Endothelial cell of umbilical vein (primary cell): ENCODE measurements around the gene WDR49. TPM values are rescaled to one million over a fixed set of nuclear protein-coding genes. Genes with fewer than 3 reads are reported as not detected.

Experiments used
- BruUV-seq: library from RNA; stranded (reverse); fragments of 400-500 nt; replicated peaks from 2 replicates; lab custom pipeline; 2021; lab: Mats Ljungman, UMichigan
- CTCF ChIA-PET: fragments of 300-600, 350-600 bp; sonication (Branson Sonifier 250); formaldehyde crosslinking; loops from one replicate; lab custom pipeline; 2021; ENCODE audit warnings: antibody characterized with exemption, inconsistent platforms; lab: Charles Lee
- POLR2A ChIA-PET: fragments of 300-600, 350-600 bp; sonication (Branson Sonifier 250); formaldehyde crosslinking; loops from one replicate; lab custom pipeline; 2021; ENCODE audit warnings: antibody characterized with exemption, inconsistent platforms; lab: Charles Lee
- DNase-seq: peaks from one replicate; pipeline ENCODE4 v3.0.0-alpha.2; 2011; ENCODE audit warnings: low read depth, low spot score
- FAIRE-seq: peaks from 2 replicates; lab custom pipeline; 2011; peaks lifted over from hg19 to GRCh38; lab: Jason Lieb, UNC
- H2AFZ ChIP-seq: 2 replicates; pipeline ENCODE4 v1.6.0; 2012; ENCODE audit warnings: low read depth, low read length, control low read depth, inconsistent platforms
- H3K27ac ChIP-seq: 2 replicates; pipeline ENCODE4 v1.5.1; 2011; ENCODE audit warnings: low read depth, mild to moderate bottlenecking, control low read depth, low read length, moderate library complexity; ENCODE audit not compliant: insufficient read depth
- H3K27me3 ChIP-seq, 2 experiments: 2 replicates each; pipeline versions ENCODE4 v1.6.0 to v1.6.1; 2011; ENCODE audit warnings: low read length in 2 of 2, mixed read lengths in 1 of 2; ENCODE audit not compliant: control insufficient read depth in 2 of 2, insufficient read depth in 2 of 2
- H3K36me3 ChIP-seq, 2 experiments: 2 replicates in 1 of 2; 3 replicates in 1 of 2; pipeline ENCODE4 v1.5.1; 2011; ENCODE audit warnings: low read length in 2 of 2, mild to moderate bottlenecking in 1 of 2, moderate library complexity in 1 of 2; ENCODE audit not compliant: control insufficient read depth in 2 of 2, insufficient read depth in 2 of 2; ENCODE audit errors: extremely low read depth in 1 of 2
- H3K4me1 ChIP-seq: 3 replicates; pipeline ENCODE4 v1.5.1; 2011; ENCODE audit warnings: mild to moderate bottlenecking, low read length; ENCODE audit not compliant: control insufficient read depth, insufficient read depth; ENCODE audit errors: extremely low read depth
- H3K4me2 ChIP-seq: 2 replicates; pipeline ENCODE4 v1.6.1; 2011; ENCODE audit warnings: low read length, control low read depth, mixed read lengths; ENCODE audit not compliant: insufficient read depth
- H3K4me3 ChIP-seq, 3 experiments: fragments of 200-600 bp in 1 of 3; sonication (generic), shearing (Covaris generic) in 1 of 3; replicated peaks in 1 of 3; 2 replicates each; pipeline ENCODE4 v1.5.1; 2011 to 2016; ENCODE audit warnings: control low read depth in 3 of 3, low read length in 3 of 3, mild to moderate bottlenecking in 2 of 3, inconsistent platforms in 1 of 3, low read depth in 1 of 3, moderate library complexity in 1 of 3; ENCODE audit not compliant: insufficient read depth in 1 of 3
- H3K79me2 ChIP-seq: 2 replicates; pipeline ENCODE4 v1.6.0; 2012; ENCODE audit warnings: low read length, inconsistent platforms; ENCODE audit not compliant: control insufficient read depth, insufficient read depth
- H3K9ac ChIP-seq: replicated peaks from 2 replicates; pipeline ENCODE3; 2011; ENCODE audit warnings: low read length, control low read depth; ENCODE audit not compliant: insufficient read depth; ENCODE audit errors: extremely low read depth
- H3K9me1 ChIP-seq: replicated peaks from 3 replicates; pipeline ENCODE4 v1.6.0; 2011; ENCODE audit warnings: mild to moderate bottlenecking, low read length; ENCODE audit not compliant: control insufficient read depth, insufficient read depth; ENCODE audit errors: extremely low read depth
- H3K9me3 ChIP-seq: replicated peaks from 2 replicates; pipeline ENCODE4 v1.5.1; 2012; ENCODE audit warnings: low read length, inconsistent platforms; ENCODE audit not compliant: control insufficient read depth, insufficient read depth
- H4K20me1 ChIP-seq: replicated peaks from 2 replicates; pipeline ENCODE3; 2011; ENCODE audit warnings: mild to moderate bottlenecking, low read length; ENCODE audit not compliant: control insufficient read depth, insufficient read depth; ENCODE audit errors: extremely low read depth
- CTCF ChIP-seq, 2 donors: IDR thresholded peaks; 1 replicate in 1 of 2; 2 replicates in 1 of 2; pipeline ENCODE4 v1.5.1; 2011; ENCODE audit warnings: low read length in 2 of 2, mild to moderate bottlenecking in 2 of 2, moderate library complexity in 2 of 2, control low read depth in 1 of 2, inconsistent platforms in 1 of 2, low read depth in 1 of 2; ENCODE audit not compliant: insufficient read depth in 1 of 2; ENCODE audit errors: extremely low read depth in 1 of 2
- EZH2 ChIP-seq: IDR thresholded peaks from 2 replicates; pipeline ENCODE4 v1.6.1; 2012; ENCODE audit warnings: borderline replicate concordance, low read depth, mild to moderate bottlenecking, moderate library complexity, low read length, inconsistent platforms; ENCODE audit not compliant: severe bottlenecking
- FOS ChIP-seq: IDR thresholded peaks from 2 replicates; pipeline ENCODE4 v1.6.1; 2011; ENCODE audit warnings: mild to moderate bottlenecking, low read length, moderate library complexity, borderline replicate concordance; ENCODE audit not compliant: insufficient read depth
- GATA2 ChIP-seq: IDR thresholded peaks from 2 replicates; pipeline ENCODE4 v1.7.0; 2011; ENCODE audit warnings: low read depth, mild to moderate bottlenecking, moderate library complexity, mixed read lengths, low read length; ENCODE audit not compliant: insufficient read length, insufficient read depth
- JUN ChIP-seq: IDR thresholded peaks from 2 replicates; pipeline ENCODE4 v1.6.1; 2011; ENCODE audit warnings: borderline replicate concordance, low read depth; ENCODE audit not compliant: insufficient read length, insufficient read depth
- MAX ChIP-seq: IDR thresholded peaks from 2 replicates; pipeline ENCODE4 v1.6.1; 2011; ENCODE audit not compliant: insufficient read depth, insufficient read length
- MYC ChIP-seq: IDR thresholded peaks from one replicate; pipeline ENCODE4 v1.6.1; 2011; ENCODE audit warnings: mild to moderate bottlenecking, low read depth, low read length
- POLR2A ChIP-seq: IDR thresholded peaks from 2 replicates; pipeline ENCODE4 v1.6.1; 2012; ENCODE audit warnings: low read depth, mild to moderate bottlenecking, control low read depth, low read length
- POLR2AphosphoS5 ChIP-seq: IDR thresholded peaks from 2 replicates; pipeline ENCODE4 v1.6.1; 2012; ENCODE audit warnings: low read depth, mild to moderate bottlenecking, control low read depth, low read length, moderate library complexity; ENCODE audit not compliant: insufficient read depth
- dilution Hi-C: fragments of 300-500 bp; cut with MboI; formaldehyde crosslinking; loops from one replicate; pipeline ENCODE4 v1.15.0; 2019; ENCODE audit warnings: low sequenced_read_pairs; ENCODE audit not compliant: extremely low pct_ligation_motif_present
- intact Hi-C: fragments of 100-400 bp; cut with micrococcal nuclease; formaldehyde crosslinking; loops from one replicate; pipeline ENCODE4 v1.10.0; 2022
- polyA plus RNA-seq, 4 experiments: library from polyadenylated mRNA; depleted of rRNA in 3 of 4; stranded (reverse) in 3 of 4; unstranded in 1 of 4; fragments of >200 nt; gene quantifications; 2 replicates each; pipeline versions ENCODE4 v1.2.1 to v1.2.3, GENCODE V29; 2011 to 2012; ENCODE audit warnings: missing spikeins in 1 of 4
- total RNA-seq: library from RNA; stranded (reverse); gene quantifications from 2 replicates; pipeline ENCODE4 v1.2.3, GENCODE V29; 2021

WDR49 gene
- total and polyA plus RNA-seq, 2 donors (not counting 3 experiments of a cell fraction or from before 2014, with no cell fraction given) = not detected

- H3K4me2 ChIP-seq = no peak overlapping the region
- H3K36me3 ChIP-seq = no peaks in the 10 kb centered on the region
- FAIRE-seq (no peak), DNase-seq (no peak)
- H3K27ac ChIP-seq = no peak overlapping the region
- H3K9me3 ChIP-seq = no peaks in the 10 kb centered on the region
- H3K9ac ChIP-seq = no peak overlapping the region
- ChIA-PET CTCF (no interaction called here), POLR2A (no interaction called here)
- H3K27me3 ChIP-seq = no peaks in the 10 kb centered on the region
- dilution Hi-C loops = no loop called here
- intact Hi-C loops = no loop called here
- no TSS peak for BruUV-seq
- no peak overlapping the region for H2AFZ ChIP-seq
- no peaks in the 10 kb centered on the region for H4K20me1 ChIP-seq
- no peaks in the 10 kb centered on the region for H3K79me2 ChIP-seq
- H3K4me3 ChIP-seq = no peak overlapping the region
- H3K4me1 ChIP-seq = no peaks in the 10 kb centered on the region
- TF ChIP-seq FOS (no peak), EZH2 (no peak), JUN (no peak), CTCF (IDR thresholded peaks at IDR 0.05; ENCODE audit: extremely low read depth in 1 of 2, insufficient read depth in 1 of 2, low read depth in 1 of 2, low read length in 2 of 2) (no peak), MAX (no peak), POLR2A (no peak), MYC (no peak), GATA2 (no peak), POLR2AphosphoS5 (no peak)
- no peaks in the 10 kb centered on the region for H3K9me1 ChIP-seq
Observed at GRCh38 chr3:167502401-167502800, 151.3 kb downstream of the WDR49 start.
